Mesothelial cell of epicardium (in vitro differentiated cells): ENCODE results near the gene DESI1. TPM values are rescaled to one million over a fixed set of nuclear protein-coding genes. Genes with fewer than 3 reads are reported as not detected.
A peak's percentile ranks its signal among the peaks of the same experiment; 100 is the strongest.
"Not testable (repeated sequence)": the region's sequence is repeated elsewhere in the genome, so short reads cannot be mapped to it uniquely, and the experiment has no call there.

Source experiments
- DNase-seq, 2 experiments: peaks; one replicate each; pipeline ENCODE4 v3.0.0; 2021; ENCODE audit warnings: low spot score in 2 of 2; ENCODE audit not compliant: unreplicated experiment in 2 of 2
- H3K27ac Mint-ChIP-seq: 2 replicates; pipeline ENCODE4 v1.8.0; 2021; ENCODE audit warnings: mixed read lengths
- H3K27me3 Mint-ChIP-seq: 2 replicates; pipeline ENCODE4 v1.8.0; 2021; ENCODE audit warnings: low read depth, mixed read lengths
- H3K36me3 Mint-ChIP-seq: 2 replicates; pipeline ENCODE4 v1.8.0; 2021; ENCODE audit warnings: mixed read lengths
- H3K4me1 Mint-ChIP-seq: 2 replicates; pipeline ENCODE4 v1.8.0; 2021; ENCODE audit warnings: mixed read lengths
- H3K4me3 Mint-ChIP-seq: 2 replicates; pipeline ENCODE4 v1.8.0; 2021; ENCODE audit warnings: mild to moderate bottlenecking, moderate library complexity, mixed read lengths
- H3K9me3 Mint-ChIP-seq: 2 replicates; pipeline ENCODE4 v1.8.0; 2021; ENCODE audit warnings: mixed read lengths
- total RNA-seq: library from RNA; stranded (reverse); gene quantifications from 3 replicates; pipeline ENCODE4 v1.2.1, GENCODE V29; 2021
- TF ChIP-seq, protein P1 (sequence below): fragments of 200-600 bp; sonication (generic); IDR thresholded peaks from one replicate; pipeline ENCODE4 v1.5.0; 2021; ENCODE audit warnings: antibody characterized with exemption; ENCODE audit not compliant: unreplicated experiment

The DESI1 gene
- total RNA-seq, 1 donor from 2014 or later, result 35.4 TPM

DNA sequence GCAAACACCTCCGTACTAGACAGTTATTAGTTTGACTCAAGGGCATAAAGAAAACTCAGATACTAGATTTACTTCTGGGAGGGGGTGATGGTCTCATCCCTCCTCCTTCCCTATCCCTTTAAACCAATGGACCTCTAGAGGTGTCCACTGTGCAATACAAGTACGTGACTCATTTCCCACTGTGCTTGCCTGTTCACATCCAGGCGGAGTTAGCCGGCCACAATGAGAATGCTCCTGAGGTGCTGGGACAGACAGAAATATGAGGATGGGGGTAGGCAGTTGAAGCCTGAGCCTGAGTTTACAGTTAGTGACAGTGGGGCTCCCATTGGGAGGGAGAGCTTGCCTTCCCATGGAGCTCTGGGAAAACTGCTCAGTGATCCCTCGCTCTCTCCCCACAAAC, 22.8 kb downstream of the DESI1 start:
- H3K27ac Mint-ChIP-seq, result peak overlapping the region; percentile 13
- TF ChIP-seq, protein P1, sequence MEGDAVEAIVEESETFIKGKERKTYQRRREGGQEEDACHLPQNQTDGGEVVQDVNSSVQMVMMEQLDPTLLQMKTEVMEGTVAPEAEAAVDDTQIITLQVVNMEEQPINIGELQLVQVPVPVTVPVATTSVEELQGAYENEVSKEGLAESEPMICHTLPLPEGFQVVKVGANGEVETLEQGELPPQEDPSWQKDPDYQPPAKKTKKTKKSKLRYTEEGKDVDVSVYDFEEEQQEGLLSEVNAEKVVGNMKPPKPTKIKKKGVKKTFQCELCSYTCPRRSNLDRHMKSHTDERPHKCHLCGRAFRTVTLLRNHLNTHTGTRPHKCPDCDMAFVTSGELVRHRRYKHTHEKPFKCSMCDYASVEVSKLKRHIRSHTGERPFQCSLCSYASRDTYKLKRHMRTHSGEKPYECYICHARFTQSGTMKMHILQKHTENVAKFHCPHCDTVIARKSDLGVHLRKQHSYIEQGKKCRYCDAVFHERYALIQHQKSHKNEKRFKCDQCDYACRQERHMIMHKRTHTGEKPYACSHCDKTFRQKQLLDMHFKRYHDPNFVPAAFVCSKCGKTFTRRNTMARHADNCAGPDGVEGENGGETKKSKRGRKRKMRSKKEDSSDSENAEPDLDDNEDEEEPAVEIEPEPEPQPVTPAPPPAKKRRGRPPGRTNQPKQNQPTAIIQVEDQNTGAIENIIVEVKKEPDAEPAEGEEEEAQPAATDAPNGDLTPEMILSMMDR, result no peak
- no peak overlapping the region for H3K4me3 Mint-ChIP-seq
- H3K4me1 Mint-ChIP-seq, result peaks cover 3% of the 10 kb centered on the region
- no peaks in the 10 kb centered on the region for H3K9me3 Mint-ChIP-seq
- H3K27me3 Mint-ChIP-seq, result no peaks in the 10 kb centered on the region
- H3K36me3 Mint-ChIP-seq, result peaks cover 2% of the 10 kb centered on the region
- no peak for DNase-seq

DNA sequence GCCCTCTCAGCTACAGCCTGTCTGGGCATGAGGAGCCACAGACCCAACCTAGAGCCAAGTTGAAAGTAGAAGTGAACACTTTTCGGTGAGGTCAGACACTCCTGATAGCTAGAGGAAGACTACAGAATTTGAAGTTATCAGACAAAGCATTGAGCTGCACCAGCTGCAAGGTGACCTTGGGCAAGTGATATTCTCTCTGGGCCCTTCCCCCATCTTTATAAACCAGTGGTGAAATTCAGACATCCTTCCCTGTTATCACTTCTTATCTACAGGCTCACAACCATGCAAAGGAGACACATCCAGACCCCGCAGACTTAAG, 23.2 kb downstream of the DESI1 start:
- DNase-seq, result no peak
- Mint-ChIP-seq H3K36me3 (peaks cover 2% of the 10 kb centered on the region), H3K4me3 (no peak overlapping the region), H3K4me1 (peaks cover 3% of the 10 kb centered on the region), H3K27ac (no peak overlapping the region), H3K27me3 (no peaks in the 10 kb centered on the region), H3K9me3 (no peaks in the 10 kb centered on the region)
- TF ChIP-seq, protein P1, result no peak

DNA sequence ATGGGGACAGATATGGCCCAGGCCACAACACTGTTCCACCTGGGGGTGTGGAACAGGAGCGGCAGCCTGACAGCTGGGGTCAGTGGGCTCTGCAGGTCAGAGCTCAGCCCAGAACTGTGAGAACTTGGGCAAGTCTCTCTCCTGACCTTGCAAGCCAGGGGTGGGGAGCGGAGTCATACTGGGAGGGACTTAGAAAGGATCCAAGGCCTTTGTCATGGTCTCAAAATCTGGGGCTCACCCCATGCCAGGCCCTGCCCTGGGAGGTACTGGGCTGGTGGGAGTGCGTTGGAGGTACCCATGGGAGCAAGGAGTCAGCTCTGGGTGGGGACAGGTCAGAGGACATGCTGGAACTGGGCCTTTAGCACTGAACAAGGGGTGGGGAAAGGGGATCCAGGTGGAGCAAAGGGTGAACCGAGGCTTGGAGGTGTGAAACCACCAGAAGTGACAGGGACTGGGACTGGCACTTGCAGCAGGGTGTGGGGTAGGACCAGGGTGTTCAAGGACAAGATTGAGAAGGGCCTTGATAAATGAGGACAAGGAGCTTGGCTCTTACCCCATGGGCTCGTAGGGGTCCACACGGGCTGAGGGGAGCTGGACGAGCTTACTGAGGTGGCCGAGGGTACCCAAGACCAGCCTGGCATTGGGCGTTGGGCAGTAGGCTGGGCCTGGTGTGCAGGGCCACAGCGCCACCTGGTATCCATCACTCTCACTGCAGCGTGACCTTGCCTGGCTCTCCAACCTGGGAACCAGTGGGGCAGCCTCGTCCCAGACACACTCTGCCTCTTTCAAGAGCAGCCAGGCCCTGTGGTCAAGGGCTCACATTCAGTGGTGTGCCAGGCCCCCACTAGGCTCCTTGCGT, 23.8 kb downstream of the DESI1 start:
- TF ChIP-seq, protein P1, result peak; percentile 37
- H3K27ac Mint-ChIP-seq, result no peak overlapping the region
- no peaks in the 10 kb centered on the region for H3K27me3 Mint-ChIP-seq
- peaks cover 3% of the 10 kb centered on the region for H3K4me1 Mint-ChIP-seq
- peak in 1 of 2 experiments; percentile 57 for DNase-seq
- no peak overlapping the region for H3K4me3 Mint-ChIP-seq
- no peaks in the 10 kb centered on the region for H3K9me3 Mint-ChIP-seq
- peaks cover 2% of the 10 kb centered on the region for H3K36me3 Mint-ChIP-seq

DNA sequence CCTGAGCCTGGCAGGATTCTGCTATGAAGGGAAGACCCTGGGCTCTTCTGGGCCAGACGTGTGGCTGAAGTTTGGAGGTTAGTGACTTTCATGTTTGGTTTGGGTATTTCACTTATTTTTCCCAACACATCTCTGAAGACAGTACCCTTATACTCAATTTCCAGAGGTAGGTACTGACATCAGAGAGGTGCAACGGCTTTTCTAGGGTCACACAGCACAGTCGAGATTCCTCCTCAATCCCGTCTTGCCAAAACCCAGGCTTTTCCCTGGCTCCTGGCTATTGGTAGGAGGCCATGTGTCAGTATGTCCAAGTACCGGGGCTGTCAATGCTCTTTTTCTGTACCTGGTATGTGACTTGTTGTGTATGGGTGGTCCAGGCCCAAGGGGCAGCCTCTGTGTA, 25.1 kb downstream of the DESI1 start:
- no peak overlapping the region for H3K4me3 Mint-ChIP-seq
- H3K27ac Mint-ChIP-seq, result no peak overlapping the region
- peaks cover 3% of the 10 kb centered on the region for H3K4me1 Mint-ChIP-seq
- no peaks in the 10 kb centered on the region for H3K9me3 Mint-ChIP-seq
- H3K27me3 Mint-ChIP-seq, result no peaks in the 10 kb centered on the region
- DNase-seq, result no peak
- H3K36me3 Mint-ChIP-seq, result no peaks in the 10 kb centered on the region
- TF ChIP-seq, protein P1, result no peak

DNA sequence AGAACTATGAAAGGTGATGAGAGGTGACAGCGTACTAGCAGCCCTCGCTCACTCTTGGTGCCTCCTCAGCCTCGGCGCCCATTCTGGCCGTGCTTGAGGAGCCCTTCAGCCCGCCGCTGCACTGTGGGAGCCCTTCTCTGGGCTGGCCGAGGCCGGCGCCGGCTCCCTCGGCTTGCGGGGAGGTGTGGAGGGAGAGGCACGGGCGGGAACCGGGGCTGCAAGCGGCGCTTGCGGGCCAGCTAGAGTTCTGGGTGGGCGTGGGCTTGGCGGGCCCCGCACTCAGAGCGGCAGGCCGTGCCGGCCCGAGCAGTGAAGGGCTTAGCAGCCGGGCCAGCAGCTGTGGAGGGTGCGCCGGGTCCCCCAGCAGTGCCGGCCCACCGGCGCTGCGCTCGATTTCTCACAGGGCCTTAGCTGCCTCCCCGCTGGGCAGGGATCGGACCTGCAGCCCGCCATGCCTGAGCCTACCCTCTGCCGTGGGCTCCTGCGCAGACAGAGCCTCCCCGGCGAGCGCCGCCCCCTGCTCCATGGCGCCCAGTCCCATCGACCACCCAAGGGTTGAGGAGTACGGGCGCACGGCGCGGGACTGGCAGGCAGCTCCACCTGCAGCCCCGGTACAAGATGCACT, 27.4 kb downstream of the DESI1 start:
- not testable (repeated sequence) for DNase-seq, H3K27me3 Mint-ChIP-seq, H3K36me3 Mint-ChIP-seq, H3K27ac Mint-ChIP-seq, H3K9me3 Mint-ChIP-seq, H3K4me3 Mint-ChIP-seq
- peaks cover 11% of the 10 kb centered on the region for H3K4me1 Mint-ChIP-seq
